Psoas muscle (tissue), 8 donors: ENCODE data around the gene SHROOM3. TPM values are rescaled to one million over a fixed set of nuclear protein-coding genes. Genes with fewer than 3 reads are reported as not detected.

ENCODE experiments used
- ATAC-seq, 4 donors: fragments of 200-7000 bp; cut with Tn5 transposase; one replicate each; pipeline ENCODE4 v1.9.1; 2020; ENCODE audit warnings: moderate library complexity in 3 of 4, mild to moderate bottlenecking in 2 of 4
- DNase-seq, 2 donors: peaks; one replicate each; pipeline ENCODE4 v3.0.0-alpha.2; 2020
- H3K27ac ChIP-seq: fragments of 200-600 bp; one replicate; pipeline ENCODE4 v1.8.0; 2022
- H3K27me3 ChIP-seq, 3 donors: fragments of 200-600 bp in 1 of 3; one replicate each; pipeline versions ENCODE4 v1.6.1 to v1.8.0; 2013 to 2022; ENCODE audit warnings: low read length in 2 of 3, mild to moderate bottlenecking in 2 of 3, moderate library complexity in 1 of 3; ENCODE audit not compliant: insufficient read depth in 3 of 3
- H3K36me3 ChIP-seq, 2 donors: fragments of 200-600 bp in 1 of 2; one replicate each; pipeline versions ENCODE4 v1.6.1 to v1.8.0; 2013 to 2022; ENCODE audit warnings: low read depth in 1 of 2, mild to moderate bottlenecking in 1 of 2, moderate library complexity in 1 of 2; ENCODE audit not compliant: insufficient read depth in 1 of 2
- H3K4me1 ChIP-seq: fragments of 200-600 bp; one replicate; pipeline ENCODE4 v1.8.0; 2022
- H3K4me3 ChIP-seq: fragments of 200-600 bp; one replicate; pipeline ENCODE4 v1.8.0; 2022; ENCODE audit warnings: mild to moderate bottlenecking
- H3K9me3 ChIP-seq: fragments of 200-600 bp; one replicate; pipeline ENCODE4 v1.8.0; 2022
- WGBS, 3 donors: extraction: QIAGEN DNeasy Blood & Tissue Kit; methylation state at CpG; one replicate each; pipeline versions ENCODE4 v1.1.6 to v1.1.7; 2013; 5-methylcytosine and 5-hydroxymethylcytosine counted together
- intact Hi-C, 2 donors: fragments of 100-400 bp; cut with DNase I; formaldehyde crosslinking; loops; one replicate each; pipeline versions ENCODE4 v1.11.0 to v1.14.2; 2022
- polyA plus RNA-seq, 3 donors: library from polyadenylated mRNA; stranded (reverse); fragments of 200-250 nt; gene quantifications; one replicate each; pipeline ENCODE4 v1.2.3, GENCODE V29; 2013
- total RNA-seq, 4 donors: library from RNA; stranded (reverse); fragmentation: NEBNext Ultra II Directional in 2 of 4; extraction: Animal tissue kit (Norgen Biotek cat#: 25700) in 2 of 4; gene quantifications; one replicate each; pipeline versions ENCODE4 v1.2.1 to v1.2.4, GENCODE V29; 2021 to 2023
- TF ChIP-seq, protein P1 (sequence below): fragments of 200-600 bp; IDR thresholded peaks from one replicate; pipeline ENCODE4 v1.8.0; 2022; ENCODE audit warnings: antibody characterized with exemption
- donor health status: healthy with polysubstance abuse.
- donor health status: DM: no; HTN: no; CAD: no; lungs with moderate emphysema.
- donor health status: Bipolar disorder and iron deficiency.
- donor health status: healthy.
- donor health status: DM: yes; HTN: yes; CAD: no.
- donor health status: DM: no; HTN: no; CAD: no.
- donor health status: DM: no; HTN: no; CAD: no.
- donor health status: DM: yes; HTN: yes; CAD: no.

The SHROOM3 gene
- total and polyA plus RNA-seq, 7 donors: 0.01 to 0.79 (median 0.06) TPM

DNA sequence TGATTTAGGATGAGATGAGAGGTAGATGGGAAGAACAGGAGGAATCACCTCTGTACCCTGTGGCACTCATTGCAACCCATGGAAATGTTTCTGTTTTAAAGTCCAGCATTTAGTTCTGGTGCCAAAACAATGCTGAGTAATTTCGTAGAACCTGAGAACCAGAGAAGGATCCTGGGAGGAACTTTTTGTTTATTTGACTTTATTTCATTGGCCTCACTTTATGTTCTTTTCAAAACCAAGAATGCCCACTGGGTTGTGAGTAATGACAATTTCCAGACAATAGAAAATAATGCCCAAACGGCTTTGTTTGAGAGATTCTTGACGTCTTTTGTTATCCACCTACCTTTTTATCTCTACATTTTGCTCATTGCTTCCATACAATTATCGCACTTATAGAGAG is 111.3 kb downstream of the SHROOM3 start:
- intact Hi-C loops: no loop called here
- no peak overlapping the region for H3K4me3 ChIP-seq
- H3K27me3 ChIP-seq: no peaks in the 10 kb centered on the region
- TF ChIP-seq, protein P1, sequence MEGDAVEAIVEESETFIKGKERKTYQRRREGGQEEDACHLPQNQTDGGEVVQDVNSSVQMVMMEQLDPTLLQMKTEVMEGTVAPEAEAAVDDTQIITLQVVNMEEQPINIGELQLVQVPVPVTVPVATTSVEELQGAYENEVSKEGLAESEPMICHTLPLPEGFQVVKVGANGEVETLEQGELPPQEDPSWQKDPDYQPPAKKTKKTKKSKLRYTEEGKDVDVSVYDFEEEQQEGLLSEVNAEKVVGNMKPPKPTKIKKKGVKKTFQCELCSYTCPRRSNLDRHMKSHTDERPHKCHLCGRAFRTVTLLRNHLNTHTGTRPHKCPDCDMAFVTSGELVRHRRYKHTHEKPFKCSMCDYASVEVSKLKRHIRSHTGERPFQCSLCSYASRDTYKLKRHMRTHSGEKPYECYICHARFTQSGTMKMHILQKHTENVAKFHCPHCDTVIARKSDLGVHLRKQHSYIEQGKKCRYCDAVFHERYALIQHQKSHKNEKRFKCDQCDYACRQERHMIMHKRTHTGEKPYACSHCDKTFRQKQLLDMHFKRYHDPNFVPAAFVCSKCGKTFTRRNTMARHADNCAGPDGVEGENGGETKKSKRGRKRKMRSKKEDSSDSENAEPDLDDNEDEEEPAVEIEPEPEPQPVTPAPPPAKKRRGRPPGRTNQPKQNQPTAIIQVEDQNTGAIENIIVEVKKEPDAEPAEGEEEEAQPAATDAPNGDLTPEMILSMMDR: no peak
- WGBS, 3 donors: 84 to 88% (median 88%) methylated on average over 4 of the region's 4 CpGs
- H3K27ac ChIP-seq: no peak overlapping the region
- DNase-seq (no peak), ATAC-seq (no peak)
- no peaks in the 10 kb centered on the region for H3K9me3 ChIP-seq
- H3K4me1 ChIP-seq: no peaks in the 10 kb centered on the region
- H3K36me3 ChIP-seq: no peaks in the 10 kb centered on the region

DNA sequence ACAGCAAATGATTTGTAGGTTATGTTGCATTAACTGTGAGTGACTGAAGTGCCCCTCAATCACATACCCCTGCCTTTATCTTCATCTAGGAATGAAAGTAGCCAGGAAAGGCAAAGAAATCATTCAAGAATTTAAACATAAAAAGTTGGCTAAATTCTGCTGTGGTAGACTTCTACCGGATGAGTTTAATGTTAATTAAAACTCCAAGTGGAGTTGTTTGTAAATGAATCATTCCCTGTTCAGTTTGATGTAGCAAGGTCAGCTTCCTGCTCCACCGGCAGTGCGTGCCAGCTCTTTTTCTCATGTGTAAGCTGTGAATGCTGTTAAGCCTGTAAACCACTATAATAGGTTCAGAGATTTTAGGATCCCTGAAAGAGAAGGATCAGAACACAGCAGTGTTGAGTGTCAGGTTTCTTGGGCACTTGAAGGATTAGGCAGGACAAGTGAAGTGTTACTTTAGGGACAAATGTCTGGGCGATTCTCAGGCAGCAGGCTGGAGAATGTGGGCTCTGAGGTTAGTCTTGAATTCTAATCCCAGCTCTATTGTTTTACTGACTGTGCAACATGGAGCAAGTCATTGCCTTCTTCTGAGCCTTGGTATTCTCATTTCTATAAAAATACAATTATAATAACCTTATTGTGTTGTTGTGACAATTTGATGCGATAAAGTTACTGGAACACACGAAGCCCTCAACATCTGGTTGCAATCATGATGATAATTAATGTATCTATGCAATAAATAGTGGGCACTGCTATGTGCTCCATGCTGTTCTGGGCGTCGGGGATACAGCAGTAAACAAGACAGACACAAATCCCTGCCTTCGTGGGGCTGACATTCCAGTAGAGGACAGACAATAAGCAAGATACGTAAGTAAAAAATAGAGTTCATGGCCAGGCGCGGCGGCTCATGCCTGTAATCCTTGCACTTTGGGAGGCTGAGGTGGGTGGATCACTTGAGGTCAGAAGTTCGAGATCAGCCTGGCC is 112.0 kb downstream of the SHROOM3 start:
- TF ChIP-seq, protein P1: no peak
- intact Hi-C loops: no loop called here
- Histone ChIP-seq H3K36me3 (no peaks in the 10 kb centered on the region), H3K4me3 (no peak overlapping the region), H3K9me3 (no peaks in the 10 kb centered on the region), H3K27ac (no peak overlapping the region), H3K27me3 (no peaks in the 10 kb centered on the region), H3K4me1 (no peaks in the 10 kb centered on the region)
- peak in 1 of 4 donors; percentile 27 for ATAC-seq
- no peak for DNase-seq
- 63 to 66% (median 65%) methylated on average over 14 of the region's 14 CpGs for WGBS, 3 donors

DNA sequence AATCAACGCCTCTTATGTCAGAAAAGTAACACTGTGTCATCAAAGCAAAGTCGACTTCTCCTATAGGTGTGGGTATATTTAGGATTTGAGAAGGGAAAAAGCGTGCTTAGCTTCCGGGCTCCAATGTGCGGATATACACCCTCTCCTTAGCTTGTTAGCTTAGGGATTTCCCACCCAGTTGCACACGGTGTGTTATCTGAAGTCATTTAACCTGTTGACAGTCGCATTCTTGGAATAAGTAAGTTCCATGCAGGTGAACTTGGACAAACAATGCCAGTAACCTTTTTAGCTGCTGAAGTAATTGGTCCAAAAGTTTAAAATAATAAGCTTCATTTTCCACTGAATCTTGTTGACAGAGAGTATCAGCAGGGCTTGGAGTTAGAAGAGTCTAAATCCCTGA is 113.7 kb downstream of the SHROOM3 start:
- no peaks in the 10 kb centered on the region for H3K36me3 ChIP-seq
- H3K4me3 ChIP-seq: no peak overlapping the region
- ATAC-seq: no peak

DNA sequence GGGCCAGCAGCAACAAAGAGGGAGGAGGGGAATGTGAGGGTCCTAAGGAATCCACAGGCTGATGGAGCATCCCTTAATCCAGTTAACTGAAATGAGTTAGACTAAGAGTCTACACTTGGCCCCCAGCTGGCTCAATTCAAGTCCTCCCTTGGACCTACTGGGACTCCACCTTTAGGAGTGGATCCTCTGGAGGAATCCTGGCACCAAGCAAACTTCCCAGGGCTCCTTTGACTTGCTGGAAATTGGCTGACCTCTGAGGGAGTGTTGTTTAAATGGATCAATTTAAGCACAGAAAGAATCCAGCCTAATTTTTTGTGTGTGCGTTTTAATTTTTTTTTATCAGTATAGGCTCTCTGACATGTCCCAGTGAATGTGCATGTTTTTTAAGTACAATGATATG is 114.7 kb downstream of the SHROOM3 start:
- Histone ChIP-seq H3K36me3 (no peaks in the 10 kb centered on the region), H3K9me3 (no peaks in the 10 kb centered on the region), H3K4me1 (no peaks in the 10 kb centered on the region), H3K27me3 (no peaks in the 10 kb centered on the region), H3K4me3 (no peak overlapping the region), H3K27ac (no peak overlapping the region)
- 70 to 78% (median 75%) methylated on average over 1 of the region's 1 CpG for WGBS, 3 donors
- no peak for DNase-seq
- ATAC-seq: no peak
- TF ChIP-seq, protein P1: no peak
- intact Hi-C loops: no loop called here

More for the DNA sequence above, 113.7 kb downstream of the SHROOM3 start:
- WGBS, 3 donors: 89 to 92% (median 90%) methylated on average over 7 of the region's 7 CpGs
- TF ChIP-seq, protein P1: no peak
- no peaks in the 10 kb centered on the region for H3K4me1 ChIP-seq
- intact Hi-C loops: no loop called here
- no peaks in the 10 kb centered on the region for H3K9me3 ChIP-seq
- no peaks in the 10 kb centered on the region for H3K27me3 ChIP-seq
- DNase-seq: no peak
- no peak overlapping the region for H3K27ac ChIP-seq
